Muscle of back (tissue), 11 donors: Measurements from ENCODE around the gene CDKN2B. TPM values are rescaled to one million over a fixed set of nuclear protein-coding genes. Genes with fewer than 3 reads are reported as not detected.

Experiments used
- DNase-seq, 3 donors: peaks; one replicate each; pipeline versions ENCODE4 v3.0.0 to v3.0.0-alpha.2; 2013
- polyA plus RNA-seq, 10 donors: library from polyadenylated mRNA; unstranded; fragments of 120-200 nt; gene quantifications; one replicate each; pipeline ENCODE4 v1.2.1, GENCODE V29; 2013; ENCODE audit not compliant: insufficient read length in 10 of 10

The CDKN2B gene
- polyA plus RNA-seq, 10 donors, result 0.18 to 5.6 (median 0.53) TPM

DNA sequence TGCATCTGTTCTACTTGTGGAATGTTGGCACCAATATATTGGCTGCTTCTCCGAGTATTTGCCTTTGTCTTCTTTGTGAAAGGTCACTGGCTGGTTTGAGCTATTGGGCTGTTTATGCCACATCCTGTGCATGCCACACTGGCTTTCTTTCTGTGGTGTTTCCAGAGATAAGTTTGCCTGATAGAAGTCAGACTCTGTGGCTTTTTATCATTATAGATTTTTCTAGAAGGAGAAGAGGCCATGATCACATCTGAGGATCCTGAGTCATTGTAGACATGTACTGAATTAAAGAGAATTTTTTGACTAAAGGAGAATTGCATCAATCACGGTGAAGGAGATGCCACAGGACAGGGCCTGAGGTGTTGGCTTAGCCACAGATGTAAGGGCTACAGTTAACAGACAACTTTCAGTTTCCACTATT, 26.5 kb upstream of the CDKN2B start:
- DNase-seq, result no peak

DNA sequence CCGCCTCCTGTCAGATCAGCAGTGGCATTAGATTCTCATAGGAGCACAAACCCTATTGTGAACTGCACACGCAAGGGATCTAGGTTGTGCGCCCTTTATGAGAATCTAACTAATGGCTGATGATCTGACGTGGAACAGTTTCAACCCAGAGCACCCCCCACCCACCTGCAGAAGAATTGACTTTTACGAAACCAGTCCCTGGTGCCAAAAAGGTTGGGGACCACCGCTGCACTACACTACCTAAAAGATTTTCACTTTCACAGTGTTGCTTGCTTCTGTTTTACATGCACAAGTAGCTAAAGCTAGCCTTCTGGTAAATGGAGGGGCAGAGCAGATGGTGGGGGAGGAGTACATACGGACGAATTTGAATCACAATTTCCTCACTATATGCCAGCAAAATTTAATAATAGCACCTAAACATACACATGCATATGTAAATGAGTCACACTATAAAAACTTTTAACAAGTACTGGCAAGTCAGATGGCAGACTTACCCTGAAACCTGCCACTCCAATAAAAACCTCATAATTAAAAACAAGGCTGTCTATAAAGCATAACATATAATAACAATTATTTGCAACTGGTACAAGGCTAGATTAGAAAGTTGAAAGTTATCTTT, 24.0 kb upstream of the CDKN2B start:
- no peak for DNase-seq

DNA sequence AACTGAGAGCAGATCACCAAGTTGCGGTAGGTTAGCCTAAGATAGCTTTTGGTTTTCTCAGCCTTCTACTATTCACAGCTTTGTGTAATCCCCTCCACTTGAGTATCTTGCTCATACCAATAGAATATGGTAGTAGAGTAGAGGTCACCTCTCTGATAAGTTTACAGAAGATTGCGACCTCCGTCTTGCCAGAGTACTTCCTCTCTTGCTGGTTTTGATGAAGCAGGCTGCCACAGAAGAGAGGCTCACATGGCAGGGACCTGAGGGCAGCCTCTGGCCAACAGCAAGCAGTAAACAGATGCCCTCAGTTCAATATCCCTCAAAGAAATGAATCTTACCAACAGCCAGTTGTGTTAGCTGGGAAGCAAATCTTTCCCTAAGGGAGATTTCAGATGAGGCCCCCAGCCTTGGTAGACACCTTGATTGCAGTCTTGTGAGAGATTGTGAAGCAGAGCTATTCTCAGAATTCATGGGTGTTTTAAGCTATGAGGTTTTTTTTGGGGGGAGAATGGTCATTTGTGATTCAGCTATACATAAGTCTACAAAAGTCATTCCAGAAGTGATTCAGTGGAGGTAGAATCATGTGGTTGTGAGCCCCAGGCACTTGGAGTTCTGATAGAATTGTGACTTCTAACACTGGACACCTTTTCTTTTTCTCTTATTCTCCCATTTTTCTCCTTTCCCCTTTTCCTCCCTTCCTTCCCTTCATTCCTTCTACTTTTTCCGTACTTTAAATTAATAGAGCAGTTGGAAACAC, 22.7 kb upstream of the CDKN2B start:
- DNase-seq, result no peak

DNA sequence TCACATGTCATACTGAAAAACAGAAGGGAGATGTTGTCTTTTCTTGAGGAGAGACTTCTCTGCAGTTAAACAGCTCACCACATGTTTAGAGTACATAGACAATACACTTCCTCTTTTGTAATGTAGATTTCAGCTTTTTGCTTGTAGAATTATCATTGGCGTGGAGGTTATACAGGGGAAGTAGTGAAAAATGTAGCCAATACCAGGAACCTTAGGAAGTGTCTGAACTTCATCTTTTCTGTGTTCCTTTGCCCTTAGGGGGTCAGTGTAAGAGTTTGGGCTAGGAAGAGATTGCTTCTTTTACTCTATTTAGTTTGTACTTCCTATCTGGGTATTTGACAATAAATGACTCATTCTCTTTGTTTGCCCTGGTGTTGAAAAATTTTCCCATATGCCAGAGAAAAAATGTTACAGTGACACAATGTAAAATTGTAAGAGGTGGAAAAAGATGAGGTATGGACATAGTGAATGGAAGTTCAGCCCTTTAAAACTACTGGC, 21.0 kb upstream of the CDKN2B start:
- no peak for DNase-seq

DNA sequence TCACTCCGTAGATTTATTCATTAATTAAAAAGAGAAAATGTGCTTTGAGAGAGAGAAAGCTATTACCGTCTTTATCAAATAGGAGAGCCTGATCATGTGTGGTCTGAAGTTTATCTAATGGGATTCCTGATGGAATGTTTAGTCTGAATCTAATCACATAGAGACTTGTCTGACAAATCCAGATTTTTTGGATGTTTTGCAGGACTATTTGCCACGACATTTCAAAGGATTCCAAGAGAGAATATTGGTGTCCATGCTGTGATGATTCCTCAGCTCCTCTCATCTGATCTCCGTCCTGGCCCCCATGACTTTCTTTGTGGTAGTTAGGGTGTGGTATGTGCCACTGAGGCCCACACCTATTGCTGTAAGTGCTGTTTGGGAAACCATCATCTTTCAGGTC, 20.1 kb upstream of the CDKN2B start:
- DNase-seq, result no peak

DNA sequence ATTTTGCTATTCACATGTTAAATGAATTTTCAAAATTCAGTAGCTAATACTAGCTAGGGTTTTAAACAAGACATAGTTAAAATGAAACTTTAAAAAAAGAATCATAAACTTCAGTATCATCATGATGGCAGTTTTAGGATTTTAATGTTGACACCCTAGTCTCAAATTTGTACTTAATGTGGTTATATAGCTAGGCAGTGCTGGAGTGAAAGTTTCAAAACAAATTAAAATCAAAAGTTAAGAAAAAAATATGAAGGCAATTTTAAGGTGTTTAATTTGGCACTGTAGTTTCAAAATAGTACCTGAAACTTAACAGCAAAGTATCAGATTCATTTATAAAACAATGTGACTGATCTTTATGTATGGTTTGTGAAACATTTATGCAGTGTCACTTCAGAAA, 19.3 kb upstream of the CDKN2B start:
- DNase-seq, result no peak

DNA sequence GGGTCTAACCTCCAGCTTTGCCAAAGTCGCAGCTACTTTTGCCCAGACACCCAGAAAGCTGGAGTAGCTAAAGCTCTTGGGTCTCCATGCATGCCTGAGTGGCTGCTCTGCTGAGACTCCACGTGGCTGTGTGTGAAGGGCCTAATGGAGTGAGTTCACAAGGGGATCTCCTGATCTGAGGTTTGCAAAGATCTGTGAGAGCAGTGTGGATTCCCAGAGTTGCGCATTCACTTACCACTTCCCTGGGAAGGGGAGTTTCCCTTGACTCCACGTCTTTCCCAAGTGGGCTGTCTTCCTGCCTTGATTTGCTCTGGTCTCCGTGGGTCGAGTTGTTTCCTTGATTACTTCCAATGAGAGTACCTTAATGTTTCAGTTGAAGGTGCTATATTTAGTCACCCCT, 17.6 kb upstream of the CDKN2B start:
- no peak for DNase-seq

DNA sequence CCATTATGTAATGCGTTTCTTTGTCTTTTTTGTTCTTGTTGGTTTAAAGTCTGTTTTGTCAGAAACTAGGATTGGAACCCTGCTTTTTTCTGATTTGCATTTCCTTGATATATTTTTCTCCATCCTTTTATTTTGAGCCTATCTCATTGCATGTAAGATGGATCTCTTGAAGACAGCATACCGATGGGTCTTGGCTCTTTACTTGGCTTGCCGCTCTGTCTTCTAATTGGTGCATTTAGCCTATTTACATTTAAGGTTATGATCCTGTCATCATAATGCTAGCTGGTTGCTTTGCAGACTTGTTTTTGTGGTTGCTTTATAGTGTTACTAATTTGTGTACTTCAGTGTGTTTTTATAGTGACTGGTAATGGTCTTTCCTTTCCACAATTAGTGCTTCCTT, 13.3 kb upstream of the CDKN2B start:
- DNase-seq, result no peak

DNA sequence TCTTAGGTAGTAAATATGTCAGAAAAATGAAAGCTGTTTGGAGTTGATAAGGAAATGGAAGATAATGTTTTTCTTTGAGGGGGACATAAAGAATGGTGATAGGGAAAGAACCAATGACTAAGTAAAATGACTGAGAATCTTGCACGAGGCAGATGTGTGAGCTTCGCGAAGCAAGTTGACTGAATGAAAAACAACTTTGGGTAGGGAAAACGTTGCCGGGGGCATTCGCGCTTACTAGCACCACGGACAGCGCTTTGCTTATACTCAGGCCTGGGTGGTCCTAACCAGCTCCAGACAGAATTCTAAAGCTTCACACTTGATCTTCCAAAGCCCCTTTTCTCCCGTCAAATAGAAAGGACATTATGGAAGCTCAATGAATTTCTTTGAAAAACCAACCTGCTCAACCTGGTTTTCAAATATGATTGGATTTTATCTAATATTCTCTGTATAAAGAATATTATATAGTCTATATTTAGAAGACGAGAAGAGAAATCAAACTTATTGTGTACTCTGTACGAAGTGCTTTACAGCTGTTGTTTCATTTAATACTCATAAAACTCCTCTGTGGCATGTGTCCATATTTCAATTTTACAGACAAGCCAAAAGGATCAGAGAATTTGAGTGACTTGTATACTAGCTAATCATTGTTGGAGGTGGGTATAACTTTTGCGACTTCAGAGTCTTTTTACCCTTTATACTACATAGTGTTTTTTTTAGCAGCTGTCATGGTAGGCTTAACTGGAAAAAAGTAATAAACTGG, 1.9 kb upstream of the CDKN2B start:
- DNase-seq, result peak in 2 of 3 donors; percentile 68 to 72

DNA sequence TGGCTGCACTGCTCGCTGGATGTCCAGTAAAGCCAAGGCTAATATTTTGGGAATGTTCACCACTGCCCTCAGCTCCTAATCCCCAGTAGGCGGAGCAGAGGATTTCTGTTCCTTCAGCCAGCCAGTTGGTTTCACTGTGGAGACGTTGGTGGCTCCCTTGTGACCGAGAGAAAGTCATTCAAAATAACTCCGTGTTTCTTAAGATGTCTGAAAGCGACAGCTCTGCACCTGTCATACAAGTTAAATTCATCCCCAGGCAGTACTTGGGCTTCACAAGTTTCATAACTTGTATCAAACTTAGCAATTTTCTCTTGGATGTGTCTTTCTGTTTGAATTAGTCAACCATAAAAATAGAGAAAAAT, 382 bp upstream of the CDKN2B start:
- DNase-seq, result no peak

DNA sequence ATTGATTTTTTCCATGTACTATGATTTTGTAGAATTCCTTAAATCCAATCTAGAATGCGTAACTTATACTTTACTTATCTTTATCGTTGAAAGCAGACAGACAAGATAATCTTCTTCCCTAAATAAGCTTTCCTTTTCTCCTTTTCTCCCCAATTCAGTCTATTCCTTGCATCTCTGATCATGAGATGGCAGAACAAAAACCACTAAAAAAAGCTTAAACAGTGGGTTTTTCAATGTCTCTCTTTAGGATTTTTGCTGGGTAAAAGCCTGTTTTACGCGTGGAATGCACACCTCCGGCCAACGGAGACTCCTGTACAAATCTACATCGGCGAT, 755 bp downstream of the CDKN2B start:
- no peak for DNase-seq

DNA sequence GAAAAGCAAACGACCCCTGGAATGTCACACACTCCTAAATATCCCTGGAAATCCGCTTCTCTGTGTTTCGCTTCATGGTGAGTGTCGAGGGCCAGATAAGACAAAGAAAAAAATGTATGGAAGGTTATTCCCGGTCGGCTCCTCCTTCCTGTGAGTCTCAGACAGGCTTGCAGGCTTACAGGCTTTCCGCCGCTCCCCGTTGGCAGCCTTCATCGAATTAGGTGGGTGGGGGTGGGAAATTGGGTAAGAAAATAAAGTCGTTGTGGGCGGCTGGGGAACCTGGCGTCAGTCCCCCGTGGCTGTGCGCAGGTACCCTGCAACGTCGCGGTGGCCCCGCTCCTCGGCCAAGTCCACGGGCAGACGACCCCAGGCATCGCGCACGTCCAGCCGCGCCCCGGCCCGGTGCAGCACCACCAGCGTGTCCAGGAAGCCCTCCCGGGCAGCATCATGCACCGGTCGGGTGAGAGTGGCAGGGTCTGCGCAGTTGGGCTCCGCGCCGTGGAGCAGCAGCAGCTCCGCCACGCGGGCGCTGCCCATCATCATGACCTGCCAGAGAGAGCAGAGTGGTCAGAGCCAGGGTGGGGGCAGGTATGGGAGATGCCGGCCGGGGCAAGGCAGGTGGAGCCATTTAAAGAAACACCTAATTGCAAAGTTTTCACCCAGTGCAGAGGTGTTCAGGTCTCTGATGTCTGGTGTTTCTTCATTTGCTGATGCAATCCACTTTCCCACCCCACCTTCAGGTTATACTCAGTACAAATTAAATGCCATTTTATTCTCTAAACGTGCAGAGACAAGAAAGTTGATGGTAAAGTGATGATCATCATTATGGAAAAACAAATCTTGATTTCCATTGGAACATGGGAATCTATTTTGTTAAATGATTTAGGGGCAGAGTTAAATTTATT, 3.2 kb downstream of the CDKN2B start:
- DNase-seq, result no peak

DNA sequence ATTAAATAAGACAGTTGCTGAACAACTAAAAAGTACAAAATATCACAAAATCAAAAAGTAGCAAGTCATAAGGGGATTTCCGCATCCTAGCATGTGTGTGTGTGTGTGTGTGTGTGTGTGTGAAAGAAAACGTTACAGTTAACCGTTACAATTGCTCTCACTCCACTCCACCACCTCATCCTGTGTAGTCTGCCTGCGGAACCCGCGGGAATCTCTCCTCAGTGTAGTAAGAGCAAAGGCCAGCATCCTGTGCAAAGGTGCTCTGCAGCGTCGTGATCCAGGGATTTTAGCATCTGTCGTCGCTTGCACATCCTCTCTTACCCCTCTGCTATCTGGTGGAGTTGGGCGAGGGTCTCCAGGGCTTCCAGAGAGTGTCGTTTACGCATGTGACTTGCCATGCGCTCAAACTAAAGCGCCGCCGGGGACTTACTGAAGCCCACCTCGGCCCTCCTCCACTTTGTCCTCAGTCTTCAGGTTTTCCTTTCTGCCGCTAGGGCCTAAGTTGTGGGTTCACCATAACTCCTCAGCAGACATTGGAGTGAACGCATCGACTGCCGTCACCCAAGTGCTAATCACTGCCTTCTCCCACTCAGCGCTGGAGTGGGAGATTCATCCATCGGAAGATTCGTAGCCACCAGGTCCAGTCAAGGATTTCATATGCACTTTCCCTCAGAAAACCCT, 3.9 kb downstream of the CDKN2B start:
- no peak for DNase-seq

DNA sequence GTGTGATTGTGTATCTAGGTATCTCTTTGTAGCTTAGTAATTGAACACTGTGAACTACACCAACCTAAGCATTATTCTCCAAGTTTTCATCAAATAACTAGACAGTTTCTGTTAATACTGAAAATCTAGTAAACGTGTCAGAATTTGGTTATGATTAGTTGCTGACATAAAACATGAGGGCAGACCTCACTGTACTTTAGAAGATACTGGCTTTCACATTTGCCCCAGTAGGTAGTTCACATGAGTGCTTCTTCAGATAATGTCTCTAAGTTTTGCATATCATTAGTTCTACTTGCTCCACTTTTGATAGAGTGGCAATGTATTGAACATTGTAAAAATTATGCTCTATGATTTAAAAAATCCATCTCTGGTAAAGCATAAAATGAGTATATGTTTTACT, 7.1 kb downstream of the CDKN2B start:
- no peak for DNase-seq

DNA sequence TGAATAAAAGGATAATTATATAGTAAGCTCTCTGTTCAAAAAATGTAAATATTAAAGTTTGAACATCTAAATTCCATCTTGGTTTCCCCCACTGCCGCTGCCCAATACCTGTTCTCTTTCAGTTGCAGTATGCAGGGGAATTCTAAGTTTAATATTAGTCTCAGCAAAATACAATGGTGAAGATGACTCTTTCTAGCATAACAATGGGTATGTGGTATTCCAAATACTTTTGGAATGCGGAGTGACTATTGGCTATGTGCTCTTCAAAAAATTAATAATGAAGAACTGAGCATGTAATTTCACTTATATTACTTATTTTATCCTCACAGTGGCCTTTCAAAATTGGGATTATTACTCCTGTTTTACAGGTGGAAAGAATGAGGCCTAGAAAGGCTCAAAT, 11.1 kb downstream of the CDKN2B start:
- DNase-seq, result no peak

DNA sequence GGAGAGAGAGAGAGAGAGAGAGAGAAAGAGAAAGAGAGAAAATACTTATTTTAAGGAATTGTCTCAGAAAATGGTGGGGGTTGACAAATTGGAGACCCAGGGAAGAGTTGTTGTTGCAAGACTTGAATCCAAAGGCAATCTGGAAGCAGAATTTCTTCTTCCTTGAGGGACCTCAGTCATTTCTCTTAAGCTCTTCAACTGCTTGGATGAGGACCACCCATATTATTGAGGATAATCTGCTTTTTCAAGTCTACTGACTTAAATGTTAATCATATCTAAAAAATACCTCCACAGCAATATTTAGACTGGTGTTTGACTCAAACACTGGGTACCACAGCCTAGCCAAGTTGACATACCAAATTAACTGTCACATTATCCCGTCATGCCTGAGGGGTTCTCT, 11.6 kb downstream of the CDKN2B start:
- DNase-seq, result no peak

DNA sequence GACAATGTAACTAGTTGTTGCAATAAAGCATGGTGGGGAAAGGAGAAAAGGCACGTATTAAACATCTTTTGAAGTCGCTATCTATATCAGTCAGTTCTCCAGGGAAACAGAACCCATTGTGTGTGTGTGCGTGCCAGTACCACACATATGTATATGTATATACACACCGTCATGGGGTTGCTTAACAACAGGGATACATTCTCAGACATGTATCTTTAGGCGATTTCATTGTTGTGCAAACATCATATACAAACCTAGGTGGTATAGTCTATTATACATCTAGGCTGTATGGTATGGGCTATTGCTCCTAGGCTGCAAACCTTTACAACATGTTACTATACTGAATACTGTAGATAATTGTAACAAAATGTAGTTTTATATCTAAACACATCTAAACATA, 12.2 kb downstream of the CDKN2B start:
- DNase-seq, result no peak

DNA sequence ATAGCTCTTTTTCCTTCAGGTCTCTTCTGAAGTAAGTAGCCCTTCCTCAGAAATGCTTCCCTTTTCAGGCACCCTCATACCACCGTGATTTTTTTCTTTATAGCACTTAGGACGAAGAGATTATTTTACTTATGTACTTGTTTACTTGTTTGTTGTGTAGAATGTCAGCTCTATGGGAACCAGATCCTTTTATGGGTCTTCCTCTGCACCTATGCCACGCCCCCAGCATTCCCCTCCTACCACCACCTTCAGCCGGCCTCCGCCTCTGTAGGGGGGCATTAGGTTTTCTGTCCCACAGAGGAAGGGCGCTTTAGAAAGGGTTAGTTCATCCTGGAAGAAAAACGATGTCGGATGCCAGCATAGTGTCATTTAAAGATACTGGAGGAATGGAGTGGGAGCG, 12.7 kb downstream of the CDKN2B start:
- no peak for DNase-seq

DNA sequence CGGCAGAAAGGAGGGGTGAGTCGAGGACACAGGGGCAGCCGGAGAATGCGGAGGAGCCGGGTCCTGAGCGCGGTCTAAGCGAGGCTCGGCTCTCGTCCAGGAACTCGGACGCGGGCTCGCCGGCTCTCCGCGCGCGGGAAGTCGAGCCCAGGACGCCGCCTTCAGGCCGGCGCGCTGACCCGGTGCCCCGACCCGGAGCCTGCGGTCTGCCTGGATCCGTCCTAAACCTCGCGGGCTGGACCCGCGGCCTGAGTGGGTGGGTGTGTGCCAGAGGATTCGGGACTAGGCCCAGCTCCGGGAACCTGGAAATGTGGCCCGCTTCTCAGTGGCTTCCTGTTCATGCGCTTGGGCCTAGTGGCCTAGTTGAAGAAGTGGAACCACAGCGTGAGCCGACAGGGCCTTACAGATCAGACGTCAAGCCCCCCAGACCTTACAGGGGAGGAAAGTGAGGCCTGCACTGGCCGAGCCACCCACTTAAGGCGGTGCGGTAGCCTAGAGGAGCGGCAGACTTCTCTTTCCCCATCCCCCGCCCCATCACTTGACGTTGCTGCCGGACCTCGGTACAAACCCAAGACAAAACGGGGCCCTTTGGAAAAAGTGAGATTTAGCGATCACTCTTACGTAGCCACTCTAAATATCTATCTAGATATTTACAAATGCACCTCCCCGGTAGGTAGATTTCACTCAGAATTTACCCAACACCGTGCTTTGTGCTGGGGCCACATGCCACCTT, 13.3 kb downstream of the CDKN2B start:
- peak in 1 of 3 donors; percentile 53 for DNase-seq

DNA sequence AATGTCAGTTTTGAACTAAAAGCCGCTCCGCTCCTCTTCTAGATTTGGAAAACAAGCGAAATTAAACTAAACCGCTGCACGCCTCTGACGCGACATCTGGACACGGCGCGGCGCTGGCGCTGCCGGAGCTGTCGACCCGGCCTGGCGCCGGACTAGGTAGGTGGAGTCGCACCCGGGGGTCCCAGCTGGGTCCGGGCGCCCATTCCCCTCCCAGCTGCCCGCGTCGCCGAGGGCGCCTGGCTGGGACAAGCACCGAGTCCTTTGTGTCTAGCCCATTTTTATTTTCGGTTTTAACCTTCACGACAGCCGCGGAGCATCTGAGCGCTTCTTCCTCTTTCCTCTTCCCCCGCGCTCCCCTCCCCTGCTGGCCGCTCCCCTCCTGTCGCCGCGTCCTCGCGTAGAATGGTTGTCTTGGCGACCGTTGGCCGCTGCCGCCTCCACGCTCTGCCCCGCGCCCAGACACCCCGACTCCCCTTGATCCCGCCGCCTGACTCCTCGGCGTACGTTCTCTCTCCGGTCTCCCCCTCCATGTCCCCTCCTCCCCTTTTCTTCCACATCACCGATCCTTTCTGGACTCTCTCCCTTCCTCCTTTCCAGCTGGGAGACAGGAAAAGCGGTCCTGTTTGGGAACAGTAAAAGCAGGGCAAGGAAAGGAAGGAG, 14.0 kb downstream of the CDKN2B start:
- peak in 2 of 3 donors; percentile 68 to 87 for DNase-seq
